COLO668 (cell line): ENCODE measurements around the gene CLEC2L.

Source experiments
- DNase-seq: peaks from one replicate; lab custom pipeline; 2025; ENCODE audit not compliant: unreplicated experiment; lab: John Stamatoyannopoulos, UW

Gene CLEC2L

GRCh38 chr7:139522830-139523198 lies 671 bp upstream of the CLEC2L start:
- DNase-seq: no peak

GRCh38 chr7:139523968-139524815 lies 707 bp downstream of the CLEC2L start:
- DNase-seq: no peak

- no peak for DNase-seq
Observed at GRCh38 chr7:139525239-139525638, 1.8 kb downstream of the CLEC2L start.

- DNase-seq: no peak
Observed at GRCh38 chr7:139525750-139526149, 2.3 kb downstream of the CLEC2L start.

- no peak for DNase-seq
Observed at GRCh38 chr7:139526578-139527544, 3.4 kb downstream of the CLEC2L start.

- DNase-seq: no peak
Observed at GRCh38 chr7:139531094-139531493, 7.6 kb downstream of the CLEC2L start.

- no peak for DNase-seq
Observed at GRCh38 chr7:139532636-139533155, 9.2 kb downstream of the CLEC2L start.

- DNase-seq: no peak
Observed at GRCh38 chr7:139534096-139534495, 10.6 kb downstream of the CLEC2L start.

- no peak for DNase-seq
Observed at GRCh38 chr7:139534966-139535651, 11.6 kb downstream of the CLEC2L start.

GRCh38 chr7:139536152-139536551 lies 12.7 kb downstream of the CLEC2L start:
- DNase-seq: no peak

- DNase-seq: no peak
Observed at GRCh38 chr7:139538881-139539635, 15.6 kb downstream of the CLEC2L start.

GRCh38 chr7:139540203-139540602 lies 16.7 kb downstream of the CLEC2L start:
- no peak for DNase-seq

- DNase-seq: no peak
Observed at GRCh38 chr7:139541600-139542307, 18.3 kb downstream of the CLEC2L start.

- no peak for DNase-seq
Observed at GRCh38 chr7:139542308-139543151, 19.0 kb downstream of the CLEC2L start.

- no peak for DNase-seq
Observed at GRCh38 chr7:139543801-139544603, 20.5 kb downstream of the CLEC2L start.

GRCh38 chr7:139544645-139545044 lies 21.2 kb downstream of the CLEC2L start:
- DNase-seq: no peak

GRCh38 chr7:139548302-139549028 lies 25.0 kb downstream of the CLEC2L start:
- DNase-seq: no peak
